ENCODE data around the gene PLXNA4. TPM values are rescaled to one million over a fixed set of nuclear protein-coding genes. Genes with fewer than 3 reads are reported as not detected.

PLXNA4 gene
- total RNA-seq, 3 donors from 2014 or later = 0.08 to 0.38 (median 0.08) TPM

- Mint-ChIP-seq H3K4me3 (no peak overlapping the region), H3K9me3 (no peaks in the 10 kb centered on the region), H3K36me3 (ENCODE audit: insufficient read depth) (no peaks in the 10 kb centered on the region), H3K27me3 (ENCODE audit: low read depth) (no peaks in the 10 kb centered on the region), H3K4me1 (ENCODE audit: low read depth) (peaks cover 5% of the 10 kb centered on the region)
- ATAC-seq (no peak), DNase-seq (no peak)
These were observed 50.0 kb downstream of the PLXNA4 start for GRCh38 chr7:132526111-132526740.

GRCh38 chr7:132521423-132521822 is 54.8 kb downstream of the PLXNA4 start:
- Mint-ChIP-seq H3K36me3 (ENCODE audit: insufficient read depth) (no peaks in the 10 kb centered on the region), H3K4me1 (ENCODE audit: low read depth) (peaks cover 3% of the 10 kb centered on the region), H3K4me3 (no peak overlapping the region), H3K9me3 (no peaks in the 10 kb centered on the region), H3K27me3 (ENCODE audit: low read depth) (no peaks in the 10 kb centered on the region)
- DNase-seq = no peak
- no peak for ATAC-seq

GRCh38 chr7:132520591-132521280 is 55.5 kb downstream of the PLXNA4 start:
- no peaks in the 10 kb centered on the region for H3K4me1 Mint-ChIP-seq (ENCODE audit: low read depth)
- no peaks in the 10 kb centered on the region for H3K9me3 Mint-ChIP-seq
- no peak for ATAC-seq
- no peak for DNase-seq
- H3K4me3 Mint-ChIP-seq = no peak overlapping the region
- no peaks in the 10 kb centered on the region for H3K36me3 Mint-ChIP-seq (ENCODE audit: insufficient read depth)
- H3K27me3 Mint-ChIP-seq (ENCODE audit: low read depth) = no peaks in the 10 kb centered on the region

- no peak for DNase-seq
- H3K9me3 Mint-ChIP-seq = no peaks in the 10 kb centered on the region
- H3K36me3 Mint-ChIP-seq (ENCODE audit: insufficient read depth) = no peaks in the 10 kb centered on the region
- no peak overlapping the region for H3K4me3 Mint-ChIP-seq
- no peak for ATAC-seq
- no peaks in the 10 kb centered on the region for H3K27me3 Mint-ChIP-seq (ENCODE audit: low read depth)
- no peaks in the 10 kb centered on the region for H3K4me1 Mint-ChIP-seq (ENCODE audit: low read depth)
These were observed 56.3 kb downstream of the PLXNA4 start for GRCh38 chr7:132519936-132520335.

- DNase-seq (no peak), ATAC-seq (no peak)
- no peaks in the 10 kb centered on the region for H3K27me3 Mint-ChIP-seq (ENCODE audit: low read depth)
- no peak overlapping the region for H3K4me3 Mint-ChIP-seq
- H3K36me3 Mint-ChIP-seq (ENCODE audit: insufficient read depth) = no peaks in the 10 kb centered on the region
- H3K4me1 Mint-ChIP-seq (ENCODE audit: low read depth) = no peaks in the 10 kb centered on the region
- no peaks in the 10 kb centered on the region for H3K9me3 Mint-ChIP-seq
These were observed 57.5 kb downstream of the PLXNA4 start for GRCh38 chr7:132518839-132519173.

- Mint-ChIP-seq H3K4me1 (ENCODE audit: low read depth) (no peaks in the 10 kb centered on the region), H3K27me3 (ENCODE audit: low read depth) (no peaks in the 10 kb centered on the region)
- ATAC-seq = no peak
These were observed 58.0 kb downstream of the PLXNA4 start for GRCh38 chr7:132518102-132518838.

GRCh38 chr7:132516042-132516840 is 60.0 kb downstream of the PLXNA4 start:
- DNase-seq (no peak), ATAC-seq (no peak)
- Mint-ChIP-seq H3K4me3 (no peak overlapping the region), H3K36me3 (ENCODE audit: insufficient read depth) (no peaks in the 10 kb centered on the region), H3K9me3 (no peaks in the 10 kb centered on the region), H3K27me3 (ENCODE audit: low read depth) (no peaks in the 10 kb centered on the region), H3K4me1 (ENCODE audit: low read depth) (no peaks in the 10 kb centered on the region)

More at GRCh38 chr7:132518102-132518838, 58.0 kb downstream of the PLXNA4 start:
- H3K4me3 Mint-ChIP-seq = no peak overlapping the region
- no peaks in the 10 kb centered on the region for H3K9me3 Mint-ChIP-seq
- H3K36me3 Mint-ChIP-seq (ENCODE audit: insufficient read depth) = no peaks in the 10 kb centered on the region
- DNase-seq = no peak

GRCh38 chr7:132515181-132515580 is 61.1 kb downstream of the PLXNA4 start:
- Mint-ChIP-seq H3K27me3 (ENCODE audit: low read depth) (no peaks in the 10 kb centered on the region), H3K4me1 (ENCODE audit: low read depth) (peaks cover 3% of the 10 kb centered on the region), H3K9me3 (no peaks in the 10 kb centered on the region), H3K4me3 (no peak overlapping the region), H3K36me3 (ENCODE audit: insufficient read depth) (no peaks in the 10 kb centered on the region)
- ATAC-seq = no peak
- DNase-seq = no peak

GRCh38 chr7:132514430-132514829 is 61.8 kb downstream of the PLXNA4 start:
- H3K27me3 Mint-ChIP-seq (ENCODE audit: low read depth) = no peaks in the 10 kb centered on the region
- H3K4me3 Mint-ChIP-seq = no peak overlapping the region
- no peaks in the 10 kb centered on the region for H3K36me3 Mint-ChIP-seq (ENCODE audit: insufficient read depth)
- no peak for DNase-seq
- no peaks in the 10 kb centered on the region for H3K9me3 Mint-ChIP-seq
- peaks cover 11% of the 10 kb centered on the region for H3K4me1 Mint-ChIP-seq (ENCODE audit: low read depth)
- ATAC-seq = no peak

- Mint-ChIP-seq H3K4me1 (ENCODE audit: low read depth) (peaks cover 14% of the 10 kb centered on the region), H3K9me3 (no peaks in the 10 kb centered on the region), H3K36me3 (ENCODE audit: insufficient read depth) (no peaks in the 10 kb centered on the region), H3K4me3 (no peak overlapping the region), H3K27me3 (ENCODE audit: low read depth) (no peaks in the 10 kb centered on the region)
- DNase-seq (no peak), ATAC-seq (no peak)
These were observed 64.3 kb downstream of the PLXNA4 start for GRCh38 chr7:132511921-132512320.

GRCh38 chr7:132511387-132511786 is 64.9 kb downstream of the PLXNA4 start:
- H3K4me1 Mint-ChIP-seq (ENCODE audit: low read depth) = peaks cover 14% of the 10 kb centered on the region
- DNase-seq (no peak), ATAC-seq (no peak)
- H3K27me3 Mint-ChIP-seq (ENCODE audit: low read depth) = no peaks in the 10 kb centered on the region
- no peaks in the 10 kb centered on the region for H3K9me3 Mint-ChIP-seq
- H3K4me3 Mint-ChIP-seq = no peak overlapping the region
- H3K36me3 Mint-ChIP-seq (ENCODE audit: insufficient read depth) = no peaks in the 10 kb centered on the region

GRCh38 chr7:132509643-132510042 is 66.6 kb downstream of the PLXNA4 start:
- Mint-ChIP-seq H3K9me3 (no peaks in the 10 kb centered on the region), H3K4me3 (no peak overlapping the region), H3K27me3 (ENCODE audit: low read depth) (no peaks in the 10 kb centered on the region), H3K4me1 (ENCODE audit: low read depth) (peaks cover 14% of the 10 kb centered on the region), H3K36me3 (ENCODE audit: insufficient read depth) (no peaks in the 10 kb centered on the region)
- ATAC-seq = no peak
- no peak for DNase-seq

- no peaks in the 10 kb centered on the region for H3K27me3 Mint-ChIP-seq (ENCODE audit: low read depth)
- ATAC-seq (no peak), DNase-seq (no peak)
- peaks cover 14% of the 10 kb centered on the region for H3K4me1 Mint-ChIP-seq (ENCODE audit: low read depth)
- H3K9me3 Mint-ChIP-seq = no peaks in the 10 kb centered on the region
- no peaks in the 10 kb centered on the region for H3K36me3 Mint-ChIP-seq (ENCODE audit: insufficient read depth)
- H3K4me3 Mint-ChIP-seq = no peak overlapping the region
These were observed 67.4 kb downstream of the PLXNA4 start for GRCh38 chr7:132508724-132509353.

- Mint-ChIP-seq H3K4me1 (ENCODE audit: low read depth) (peaks cover 11% of the 10 kb centered on the region), H3K36me3 (ENCODE audit: insufficient read depth) (no peaks in the 10 kb centered on the region), H3K9me3 (no peaks in the 10 kb centered on the region), H3K4me3 (no peak overlapping the region), H3K27me3 (ENCODE audit: low read depth) (no peaks in the 10 kb centered on the region)
- ATAC-seq (no peak), DNase-seq (no peak)
These were observed 71.4 kb downstream of the PLXNA4 start for GRCh38 chr7:132504852-132505251.
